Kidney glomerular epithelial cell (primary cell): Measurements from ENCODE around the gene ACSS3.
"Not testable (repeated sequence)": the region's sequence is repeated elsewhere in the genome, so short reads cannot be mapped to it uniquely, and the experiment has no call there.

Experiments
- DNase-seq: peaks from one replicate; lab custom pipeline; 2025; lab: John Stamatoyannopoulos, UW

Gene ACSS3

GRCh38 chr12:81077686-81078441 is at the start of gene ACSS3:
Gene ACSS3 (plus strand): TSS chr12:81078079. CDS start chr12:81078121, 42 bp downstream.
- DNase-seq, result no peak

GRCh38 chr12:81034926-81035325 is 43.0 kb upstream of the ACSS3 start:
- DNase-seq, result no peak

- no peak for DNase-seq
Measured at GRCh38 chr12:81039231-81039630, 38.6 kb upstream of the ACSS3 start.

- no peak for DNase-seq
Measured at GRCh38 chr12:81043979-81044740, 33.7 kb upstream of the ACSS3 start.

GRCh38 chr12:81064971-81065370 is 12.9 kb upstream of the ACSS3 start:
- not testable (repeated sequence) for DNase-seq

GRCh38 chr12:81070846-81071245 is 7.0 kb upstream of the ACSS3 start:
- no peak for DNase-seq

GRCh38 chr12:81075539-81075938 is 2.3 kb upstream of the ACSS3 start:
- DNase-seq, result no peak

GRCh38 chr12:81077329-81077685 is 572 bp upstream of the ACSS3 start:
- DNase-seq, result no peak

GRCh38 chr12:81078469-81079196 is 754 bp downstream of the ACSS3 start:
- peak; percentile 14 for DNase-seq

GRCh38 chr12:81079280-81080076 is 1.6 kb downstream of the ACSS3 start:
- DNase-seq, result no peak

GRCh38 chr12:81080431-81080983 is 2.6 kb downstream of the ACSS3 start:
- DNase-seq, result no peak

- no peak for DNase-seq
Measured at GRCh38 chr12:81081726-81082125, 3.8 kb downstream of the ACSS3 start.

- DNase-seq, result no peak
Measured at GRCh38 chr12:81083018-81083417, 5.1 kb downstream of the ACSS3 start.

- DNase-seq, result no peak
Measured at GRCh38 chr12:81083906-81084513, 6.1 kb downstream of the ACSS3 start.

GRCh38 chr12:81084811-81085350 is 7.0 kb downstream of the ACSS3 start:
- DNase-seq, result no peak

GRCh38 chr12:81085832-81086231 is 8.0 kb downstream of the ACSS3 start:
- DNase-seq, result no peak

GRCh38 chr12:81086342-81086741 is 8.5 kb downstream of the ACSS3 start:
- DNase-seq, result peak; percentile 4

- DNase-seq, result no peak
Measured at GRCh38 chr12:81088221-81088620, 10.3 kb downstream of the ACSS3 start.

GRCh38 chr12:81089412-81089811 is 11.5 kb downstream of the ACSS3 start:
- no peak for DNase-seq

GRCh38 chr12:81092053-81092452 is 14.2 kb downstream of the ACSS3 start:
- no peak for DNase-seq
